Bone marrow (tissue), 2 donors: ENCODE results near the gene EPC2.

ENCODE experiments used
- DNase-seq, 2 donors: peaks; one replicate each; lab custom pipeline; 2025; lab: John Stamatoyannopoulos, UW

Gene EPC2

GRCh38 chr2:148810081-148810480, 165.5 kb downstream of the EPC2 start:
- DNase-seq: no peak

DNA sequence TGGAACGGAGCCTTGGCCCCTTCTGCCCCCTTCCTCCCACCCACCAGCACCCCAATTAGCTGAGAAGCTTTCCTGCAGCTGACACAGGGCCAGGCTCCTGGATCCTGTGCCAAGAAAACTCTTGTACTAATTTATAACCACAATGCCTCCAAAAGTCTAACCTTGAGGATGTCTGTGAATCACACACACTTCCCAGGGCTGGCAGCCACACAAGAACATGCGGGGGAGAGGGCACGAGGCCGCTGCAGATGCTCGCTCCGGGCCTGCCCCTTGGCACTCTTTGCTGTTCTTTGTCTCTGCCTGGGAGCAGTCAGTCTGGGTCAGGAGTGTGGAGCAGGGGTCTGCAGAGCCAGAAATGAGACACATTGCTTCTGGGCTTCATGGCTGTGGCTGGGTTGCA, 167.8 kb downstream of the EPC2 start:
- no peak for DNase-seq

DNA sequence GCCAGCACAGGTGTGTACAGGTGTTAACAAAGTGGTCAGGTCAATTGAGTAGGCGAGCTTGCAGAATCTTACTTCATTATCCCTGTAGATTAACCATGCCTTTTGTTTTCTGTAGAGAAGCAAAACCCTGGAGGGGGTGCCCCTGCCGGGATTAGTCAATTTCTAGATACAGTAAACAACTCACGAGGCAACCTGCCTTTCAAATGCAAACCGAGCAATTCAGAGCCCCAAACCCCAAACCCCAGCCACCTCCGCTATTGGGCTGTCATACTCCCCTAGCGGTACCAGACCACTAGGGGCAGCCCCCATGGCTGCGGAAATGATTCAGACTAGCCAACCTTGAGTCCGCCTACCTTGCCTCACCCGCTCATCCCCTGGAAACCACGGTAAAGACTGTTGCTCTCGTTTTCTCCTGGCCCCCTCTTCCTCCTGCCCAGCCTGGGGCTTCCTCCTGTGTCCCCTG, 169.1 kb downstream of the EPC2 start:
- no peak for DNase-seq

DNA sequence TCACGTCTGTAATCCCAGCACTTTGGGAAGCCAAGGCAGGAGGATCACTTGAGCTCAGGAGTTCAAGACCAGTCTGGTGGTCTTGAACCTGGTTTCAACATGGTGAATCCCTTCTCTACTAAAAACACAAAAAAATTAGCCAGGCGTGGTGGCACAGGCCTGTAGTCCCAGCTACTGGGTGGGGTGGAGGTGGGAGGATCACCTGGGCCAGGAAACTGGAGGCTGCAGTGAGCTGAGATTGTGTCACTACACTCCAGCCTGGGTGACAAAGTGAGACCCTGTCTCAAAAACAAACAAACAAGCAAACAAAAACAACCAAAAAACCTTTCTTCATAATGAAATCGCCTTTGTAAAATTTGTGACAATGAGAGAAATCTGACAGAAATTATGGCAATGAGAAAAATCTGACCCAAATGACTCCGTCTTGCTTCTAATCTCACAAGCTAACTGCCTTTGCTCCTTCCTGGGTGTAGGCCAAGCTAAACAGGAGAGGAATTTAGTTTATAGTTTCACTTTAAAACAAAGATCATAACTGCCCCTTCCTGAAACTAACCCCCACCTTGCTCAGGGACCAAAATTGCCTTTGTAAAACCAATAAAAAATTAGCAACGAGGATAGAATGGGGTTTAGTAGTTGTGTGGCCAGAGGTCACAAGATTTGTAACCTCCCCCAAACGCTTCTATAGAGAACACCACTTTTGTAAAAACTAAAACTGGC, 169.8 kb downstream of the EPC2 start:
- no peak for DNase-seq

- DNase-seq: no peak
Observed at GRCh38 chr2:148814860-148815419, 170.4 kb downstream of the EPC2 start.

- no peak for DNase-seq
Observed at GRCh38 chr2:148816176-148816575, 171.6 kb downstream of the EPC2 start.

DNA sequence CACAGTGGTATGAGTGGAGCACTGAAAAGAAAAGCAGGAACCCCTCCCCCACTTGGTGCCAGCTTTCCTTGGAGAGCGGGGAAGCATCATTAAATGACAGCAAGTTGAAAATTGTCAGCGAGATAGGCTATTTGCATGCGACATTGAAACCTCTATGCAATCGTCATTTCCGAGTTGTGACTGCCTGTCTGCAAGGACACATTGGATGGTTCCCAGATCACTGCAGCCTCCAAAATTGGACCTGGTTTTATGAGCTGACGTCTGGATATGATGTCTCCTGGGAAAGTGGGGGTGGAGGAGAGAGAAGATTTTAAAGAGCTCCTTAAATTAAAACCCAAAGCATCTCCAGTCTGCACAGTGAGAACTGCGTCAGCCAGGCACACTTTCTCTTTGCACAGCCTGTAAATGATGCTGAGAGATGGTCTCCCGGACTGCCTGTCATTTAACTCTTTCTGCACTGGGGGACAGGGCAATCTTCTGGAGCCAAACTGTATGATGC, 172.7 kb downstream of the EPC2 start:
- DNase-seq: no peak

DNA sequence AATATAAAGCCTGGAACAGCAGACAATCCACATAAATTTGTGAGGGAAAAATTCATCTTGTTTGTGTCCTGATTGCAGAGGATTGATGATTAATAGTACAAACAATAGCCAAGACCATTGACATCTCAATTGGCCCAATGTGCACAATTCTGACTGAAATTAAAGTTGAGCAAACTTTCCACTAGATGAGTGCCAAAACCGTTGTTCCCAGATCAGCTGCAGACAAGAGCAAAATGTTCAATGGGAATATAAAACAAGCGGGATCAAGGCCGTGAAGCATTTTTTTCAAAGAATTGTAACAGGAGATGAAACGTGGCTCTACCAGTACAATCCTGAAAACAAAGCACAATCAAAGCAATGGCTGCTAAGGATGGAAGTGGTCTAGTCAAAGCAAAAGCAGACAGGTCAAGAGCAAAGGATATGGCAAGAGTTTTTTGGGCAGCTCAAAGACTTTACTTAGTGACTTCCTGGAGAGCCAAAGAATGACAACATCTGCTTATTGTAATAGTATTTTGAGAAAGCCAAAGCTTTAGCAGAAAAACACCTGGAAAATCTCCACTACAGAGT, 174.6 kb downstream of the EPC2 start:
- DNase-seq: no peak

GRCh38 chr2:148824190-148824589, 179.6 kb downstream of the EPC2 start:
- no peak for DNase-seq

- no peak for DNase-seq
Observed at GRCh38 chr2:148826791-148827190, 182.2 kb downstream of the EPC2 start.

- DNase-seq: no peak
Observed at GRCh38 chr2:148828941-148829340, 184.4 kb downstream of the EPC2 start.

DNA sequence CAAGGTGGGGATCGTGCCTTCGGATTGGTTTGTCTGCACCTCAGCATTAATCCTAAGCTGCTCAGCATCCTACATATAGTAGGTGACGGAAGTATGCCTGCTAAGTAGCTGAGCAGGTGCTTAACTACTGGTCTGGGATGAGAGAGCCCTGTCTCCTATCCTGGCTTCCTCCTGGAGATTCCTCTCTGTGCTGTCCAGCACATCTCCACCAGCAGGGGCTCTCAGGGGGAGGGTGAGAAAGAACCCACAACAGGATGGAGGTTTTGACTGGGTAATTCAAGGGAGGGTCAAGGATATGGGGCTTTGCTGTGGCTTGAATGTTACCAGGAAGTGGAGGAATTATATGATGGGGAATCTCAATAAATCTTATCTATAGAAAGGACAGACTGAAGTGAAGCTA, 185.1 kb downstream of the EPC2 start:
- DNase-seq: no peak

- DNase-seq: no peak
Observed at GRCh38 chr2:148832637-148833036, 188.1 kb downstream of the EPC2 start.
